NB4 (cell line): ENCODE results near the gene VEZF1.

Experiments
- MYC ChIP-seq: IDR thresholded peaks from 2 replicates; pipeline ENCODE4 v1.6.1; 2011; ENCODE audit warnings: low read depth, low read length
- POLR2A ChIP-seq: IDR thresholded peaks from 2 replicates; pipeline ENCODE4 v1.6.1; 2011; ENCODE audit warnings: mild to moderate bottlenecking; ENCODE audit not compliant: insufficient read length; ENCODE audit errors: extremely low read depth
- TF ChIP-seq, protein P1 (sequence below): IDR thresholded peaks from one replicate; pipeline ENCODE4 v1.5.1; 2012; ENCODE audit warnings: low read depth, low read length
- TF ChIP-seq, protein P2 (sequence below): IDR thresholded peaks from 2 replicates; pipeline ENCODE4 v1.6.1; 2011; ENCODE audit warnings: low read depth, low read length

DNA sequence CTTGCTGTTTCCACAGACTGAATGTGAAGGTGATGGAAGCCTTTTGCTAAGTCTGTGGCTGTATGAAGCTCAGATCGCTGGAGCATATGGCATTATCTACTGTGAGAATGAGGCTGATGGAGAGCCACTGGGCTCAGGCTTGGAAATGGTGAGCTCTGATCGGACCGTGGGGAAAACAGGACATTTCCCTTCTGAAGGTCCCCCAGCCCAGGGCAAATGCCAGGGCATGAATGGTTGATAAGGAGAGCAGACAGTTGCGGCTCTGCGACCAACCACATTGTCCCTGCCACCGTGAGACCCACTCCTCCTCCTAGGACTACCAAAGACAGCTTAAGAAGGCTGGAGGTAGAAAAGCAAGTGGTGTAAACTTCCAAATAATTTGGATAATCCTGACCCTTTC, 28.1 kb downstream of the VEZF1 start:
- TF ChIP-seq, protein P1, sequence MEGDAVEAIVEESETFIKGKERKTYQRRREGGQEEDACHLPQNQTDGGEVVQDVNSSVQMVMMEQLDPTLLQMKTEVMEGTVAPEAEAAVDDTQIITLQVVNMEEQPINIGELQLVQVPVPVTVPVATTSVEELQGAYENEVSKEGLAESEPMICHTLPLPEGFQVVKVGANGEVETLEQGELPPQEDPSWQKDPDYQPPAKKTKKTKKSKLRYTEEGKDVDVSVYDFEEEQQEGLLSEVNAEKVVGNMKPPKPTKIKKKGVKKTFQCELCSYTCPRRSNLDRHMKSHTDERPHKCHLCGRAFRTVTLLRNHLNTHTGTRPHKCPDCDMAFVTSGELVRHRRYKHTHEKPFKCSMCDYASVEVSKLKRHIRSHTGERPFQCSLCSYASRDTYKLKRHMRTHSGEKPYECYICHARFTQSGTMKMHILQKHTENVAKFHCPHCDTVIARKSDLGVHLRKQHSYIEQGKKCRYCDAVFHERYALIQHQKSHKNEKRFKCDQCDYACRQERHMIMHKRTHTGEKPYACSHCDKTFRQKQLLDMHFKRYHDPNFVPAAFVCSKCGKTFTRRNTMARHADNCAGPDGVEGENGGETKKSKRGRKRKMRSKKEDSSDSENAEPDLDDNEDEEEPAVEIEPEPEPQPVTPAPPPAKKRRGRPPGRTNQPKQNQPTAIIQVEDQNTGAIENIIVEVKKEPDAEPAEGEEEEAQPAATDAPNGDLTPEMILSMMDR, result no peak
- TF ChIP-seq POLR2A, result no peak
- no peak for TF ChIP-seq MYC
- TF ChIP-seq, protein P2, sequence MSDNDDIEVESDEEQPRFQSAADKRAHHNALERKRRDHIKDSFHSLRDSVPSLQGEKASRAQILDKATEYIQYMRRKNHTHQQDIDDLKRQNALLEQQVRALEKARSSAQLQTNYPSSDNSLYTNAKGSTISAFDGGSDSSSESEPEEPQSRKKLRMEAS, result no peak
